Measurements from ENCODE around the gene UQCC5.

UQCC5 gene

DNA sequence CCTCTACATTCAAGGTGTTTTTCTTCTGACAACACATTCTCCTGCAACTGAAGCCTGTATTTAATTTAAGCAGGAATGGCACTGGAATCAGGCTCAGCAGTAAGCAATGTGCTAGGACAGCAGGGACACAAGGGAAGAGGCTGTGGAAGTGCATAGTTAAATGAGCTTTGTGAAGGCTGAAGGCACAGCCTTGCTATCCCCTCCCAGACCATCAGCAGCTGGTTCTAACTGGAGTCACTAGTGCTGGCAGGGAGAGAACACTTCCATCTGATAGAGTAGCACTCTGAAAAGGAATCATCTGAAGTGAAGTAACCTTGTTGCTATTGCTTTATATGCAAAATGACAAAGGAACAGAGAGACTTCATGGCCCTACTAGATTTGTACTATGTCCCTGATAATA lies 14.7 kb downstream of the UQCC5 start:
- H3K27me3 Mint-ChIP-seq (ENCODE audit: low read depth, poor library complexity), result no peaks in the 10 kb centered on the region
- DNase-seq, result no peak
- no peaks in the 10 kb centered on the region for H3K9me3 Mint-ChIP-seq
- no peaks in the 10 kb centered on the region for H3K4me1 Mint-ChIP-seq
- H3K4me3 Mint-ChIP-seq, result no peak overlapping the region
- no peak for TF ChIP-seq CTCF (IDR thresholded peaks at IDR 0.05)
- H3K27ac Mint-ChIP-seq, result peak overlapping the region; percentile 22
- peaks cover 29% of the 10 kb centered on the region for H3K36me3 Mint-ChIP-seq (ENCODE audit: low read depth)

GRCh38 chr3:52552089-52552488 lies 15.7 kb downstream of the UQCC5 start:
- Mint-ChIP-seq H3K27ac (peak overlapping the region; percentile 58), H3K36me3 (ENCODE audit: low read depth) (peaks cover 29% of the 10 kb centered on the region), H3K9me3 (no peaks in the 10 kb centered on the region), H3K27me3 (ENCODE audit: low read depth, poor library complexity) (no peaks in the 10 kb centered on the region), H3K4me3 (no peak overlapping the region), H3K4me1 (no peaks in the 10 kb centered on the region)
- TF ChIP-seq CTCF (IDR thresholded peaks at IDR 0.05), result no peak
- no peak for DNase-seq

DNA sequence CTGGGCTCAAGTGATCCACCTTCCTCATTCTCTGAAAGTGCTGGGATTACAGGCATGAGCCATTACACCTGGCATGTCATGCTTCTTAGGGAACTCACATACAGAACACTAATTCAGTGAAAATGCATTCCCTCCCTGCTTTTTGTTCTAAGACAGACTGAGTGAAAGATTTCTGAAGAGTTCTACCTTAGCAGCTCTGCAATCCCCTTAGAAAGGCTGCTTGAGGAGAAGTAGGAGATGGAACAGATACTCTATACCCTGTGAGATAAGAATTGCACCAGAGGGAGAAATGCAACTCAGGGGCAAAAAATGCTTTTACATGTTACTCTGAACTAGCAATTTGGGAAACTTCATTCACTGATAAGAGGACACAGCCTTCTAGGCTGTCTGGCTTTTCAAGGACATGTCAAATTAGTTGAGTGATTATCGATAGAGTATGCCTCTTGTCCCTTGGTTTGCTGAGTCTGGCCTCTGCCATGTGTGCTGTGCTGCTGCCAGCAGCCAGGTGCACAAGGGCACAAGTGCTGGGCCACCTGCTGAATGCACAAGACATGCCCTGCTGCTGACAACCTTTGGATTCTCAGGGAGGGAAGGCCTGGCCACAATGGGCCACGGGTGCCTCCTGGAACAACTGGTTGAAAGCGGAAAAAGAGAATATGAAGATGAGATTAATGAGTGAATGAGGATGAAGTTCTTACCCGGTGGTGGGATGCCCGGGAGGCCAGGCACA lies 17.8 kb downstream of the UQCC5 start:
- Mint-ChIP-seq H3K4me3 (no peak overlapping the region), H3K27me3 (ENCODE audit: low read depth, poor library complexity) (no peaks in the 10 kb centered on the region), H3K36me3 (ENCODE audit: low read depth) (peaks cover 29% of the 10 kb centered on the region), H3K9me3 (no peaks in the 10 kb centered on the region), H3K27ac (peak overlapping the region; percentile 96), H3K4me1 (no peaks in the 10 kb centered on the region)
- DNase-seq, result no peak
- TF ChIP-seq CTCF (IDR thresholded peaks at IDR 0.05), result no peak

GRCh38 chr3:52555056-52555455 lies 18.7 kb downstream of the UQCC5 start:
- H3K27me3 Mint-ChIP-seq (ENCODE audit: low read depth, poor library complexity), result no peaks in the 10 kb centered on the region
- H3K4me1 Mint-ChIP-seq, result no peaks in the 10 kb centered on the region
- no peaks in the 10 kb centered on the region for H3K9me3 Mint-ChIP-seq
- no peak overlapping the region for H3K27ac Mint-ChIP-seq
- H3K4me3 Mint-ChIP-seq, result no peak overlapping the region
- no peak for TF ChIP-seq CTCF (IDR thresholded peaks at IDR 0.05)
- H3K36me3 Mint-ChIP-seq (ENCODE audit: low read depth), result peaks cover 34% of the 10 kb centered on the region
- DNase-seq, result no peak

GRCh38 chr3:52557011-52557960 lies 20.9 kb downstream of the UQCC5 start:
- no peak for DNase-seq
- no peaks in the 10 kb centered on the region for H3K9me3 Mint-ChIP-seq
- peaks cover 47% of the 10 kb centered on the region for H3K36me3 Mint-ChIP-seq (ENCODE audit: low read depth)
- peak overlapping the region; percentile 43 for H3K27ac Mint-ChIP-seq
- TF ChIP-seq CTCF (IDR thresholded peaks at IDR 0.05), result no peak
- H3K27me3 Mint-ChIP-seq (ENCODE audit: low read depth, poor library complexity), result no peaks in the 10 kb centered on the region
- no peak overlapping the region for H3K4me3 Mint-ChIP-seq
- no peaks in the 10 kb centered on the region for H3K4me1 Mint-ChIP-seq
